Coronary artery (tissue), 2 donors: ENCODE data around the gene BTBD1.
A peak's percentile ranks its signal among the peaks of the same experiment; 100 is the strongest.
"Not testable (repeated sequence)": the region's sequence is repeated elsewhere in the genome, so short reads cannot be mapped to it uniquely, and the experiment has no call there.

Experiments
- DNase-seq: peaks from one replicate; pipeline ENCODE4 v3.0.0-alpha.2; 2017; ENCODE audit warnings: low spot score
- H3K27ac ChIP-seq, 2 donors: fragments of 200-600 bp; sonication (generic); one replicate each; pipeline ENCODE4 v1.5.1; 2016 to 2019
- H3K4me3 ChIP-seq: fragments of 200-600 bp; sonication (generic); 2 replicates; pipeline ENCODE4 v1.5.1; 2016; ENCODE audit warnings: mild to moderate bottlenecking, moderate library complexity
- CTCF ChIP-seq: fragments of 200-600 bp; sonication (generic); IDR thresholded peaks from one replicate; pipeline ENCODE4 v1.5.1; 2019; ENCODE audit warnings: antibody characterized with exemption

BTBD1 gene

DNA sequence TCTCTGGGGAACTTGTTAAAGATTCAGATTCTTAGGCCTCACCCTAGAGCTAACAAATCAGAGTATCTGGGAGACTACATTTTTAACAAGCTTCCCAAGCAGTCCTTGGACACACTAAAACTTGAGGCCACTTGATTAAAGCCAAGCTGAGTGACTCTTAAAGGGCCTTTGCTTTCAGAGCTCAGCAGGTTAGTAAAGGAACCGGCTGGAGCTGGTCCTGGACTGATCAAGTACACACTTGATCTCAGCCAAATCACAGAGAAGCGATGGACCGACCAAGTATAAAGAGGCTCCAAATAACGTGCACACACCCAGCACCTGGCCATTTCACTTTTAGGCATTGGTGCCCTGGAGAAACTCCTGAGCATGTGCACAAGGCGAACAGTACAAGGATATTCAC, 27.5 kb upstream of the BTBD1 start:
- DNase-seq, result no peak
- H3K4me3 ChIP-seq, result no peak overlapping the region
- H3K27ac ChIP-seq, result no peak overlapping the region
- TF ChIP-seq CTCF, result no peak

GRCh38 chr15:83092309-83092976, 25.4 kb upstream of the BTBD1 start:
- no peak for DNase-seq
- Histone ChIP-seq H3K27ac (peak overlapping the region in 1 of 2 donors; percentile 68), H3K4me3 (no peak overlapping the region)
- no peak for TF ChIP-seq CTCF

DNA sequence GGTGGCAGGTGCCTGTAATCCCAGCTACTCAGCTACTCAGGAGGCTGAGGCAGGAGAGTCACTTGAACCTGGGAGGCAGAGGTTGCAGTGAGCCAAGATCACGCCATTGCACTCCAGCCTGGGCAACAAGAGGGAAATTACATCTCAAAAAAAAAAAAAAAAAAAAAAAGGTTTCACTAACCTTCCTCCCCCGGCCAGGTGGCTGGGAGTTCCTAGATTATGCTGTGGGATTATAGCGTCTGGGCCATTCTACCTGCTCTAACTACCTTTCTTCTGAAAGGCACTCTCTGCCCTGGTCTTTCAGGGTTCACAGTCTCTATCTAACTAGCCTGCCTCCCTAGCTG, 24.9 kb upstream of the BTBD1 start:
- not testable (repeated sequence) for DNase-seq, H3K4me3 ChIP-seq
- peak overlapping the region in 1 of 2 donors; percentile 68 for H3K27ac ChIP-seq

- DNase-seq, result no peak
- Histone ChIP-seq H3K27ac (no peak overlapping the region), H3K4me3 (no peak overlapping the region)
- no peak for TF ChIP-seq CTCF
Observed at GRCh38 chr15:83090465-83090864, 23.4 kb upstream of the BTBD1 start.

GRCh38 chr15:83088876-83089275, 21.8 kb upstream of the BTBD1 start:
- Histone ChIP-seq H3K4me3 (no peak overlapping the region), H3K27ac (no peak overlapping the region)
- DNase-seq, result no peak
- no peak for TF ChIP-seq CTCF

DNA sequence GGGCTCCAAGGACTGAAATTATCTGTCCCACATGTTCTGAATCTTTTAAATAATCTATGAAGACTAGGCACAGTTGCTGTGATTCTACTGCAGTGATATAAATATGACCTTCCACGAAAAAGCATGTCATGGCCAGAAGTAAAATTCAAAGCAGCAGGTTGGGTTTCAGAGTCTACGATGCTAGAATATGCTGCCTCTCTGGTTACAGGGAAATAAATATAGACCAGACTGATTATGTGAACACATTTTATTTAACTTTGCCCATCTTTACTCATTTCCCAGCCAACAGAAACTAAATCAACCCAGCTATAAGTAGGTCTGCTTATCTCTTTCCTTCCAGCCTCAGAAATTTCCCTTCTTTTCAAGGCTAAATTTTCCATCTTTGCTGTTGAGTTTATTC, 20.5 kb upstream of the BTBD1 start:
- no peak for TF ChIP-seq CTCF
- DNase-seq, result no peak
- Histone ChIP-seq H3K4me3 (no peak overlapping the region), H3K27ac (no peak overlapping the region)

- H3K27ac ChIP-seq, DNase-seq, H3K4me3 ChIP-seq: not testable (repeated sequence)
Observed at GRCh38 chr15:83085864-83086552, 19.0 kb upstream of the BTBD1 start.

DNA sequence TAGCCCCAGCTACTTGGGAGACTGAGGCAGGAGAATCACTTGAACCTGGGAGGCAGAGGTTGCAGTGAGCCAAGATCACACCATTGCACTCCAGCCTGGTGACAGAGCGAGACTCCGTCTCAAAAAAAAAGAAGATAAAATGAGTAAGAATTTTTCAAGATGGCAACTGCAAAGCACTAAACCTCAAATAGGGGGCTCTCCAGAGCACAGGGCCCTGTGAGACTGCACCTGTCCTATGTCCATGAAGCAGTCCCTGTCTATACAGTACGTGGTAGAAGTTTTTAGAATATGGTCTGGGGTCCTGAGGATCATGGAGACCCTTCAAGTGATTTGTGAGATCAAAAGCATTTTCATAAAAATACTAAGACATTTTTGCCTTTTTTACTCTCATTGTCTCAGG, 18.4 kb upstream of the BTBD1 start:
- H3K27ac ChIP-seq, H3K4me3 ChIP-seq, DNase-seq: not testable (repeated sequence)
